Right ventricle myocardium superior (tissue), 1 donor: ENCODE results near the gene COL15A1. TPM values are rescaled to one million over a fixed set of nuclear protein-coding genes. Genes with fewer than 3 reads are reported as not detected.

Experiments used
- ATAC-seq: fragments of 200-7000 bp; cut with Tn5 transposase; one replicate; pipeline ENCODE4 v1.9.1; 2020; ENCODE audit warnings: mild to moderate bottlenecking; ENCODE audit not compliant: poor library complexity
- DNase-seq: peaks from one replicate; pipeline ENCODE4 v3.0.0-alpha.2; 2020
- intact Hi-C: fragments of 100-400 bp; cut with DNase I; formaldehyde crosslinking; loops from one replicate; pipeline ENCODE4 v1.11.2; 2022
- total RNA-seq: library from RNA; stranded (reverse); fragmentation: NEBNext Ultra II Directional; extraction: Animal tissue kit (Norgen Biotek cat#: 25700); gene quantifications from one replicate; pipeline ENCODE4 v1.2.1, GENCODE V29; 2021
- donor health status: DM: no; HTN: yes; CAD: no; lungs with severe emphysema.

Gene COL15A1
- total RNA-seq, 1 donor from 2014 or later: 55.9 TPM

DNA sequence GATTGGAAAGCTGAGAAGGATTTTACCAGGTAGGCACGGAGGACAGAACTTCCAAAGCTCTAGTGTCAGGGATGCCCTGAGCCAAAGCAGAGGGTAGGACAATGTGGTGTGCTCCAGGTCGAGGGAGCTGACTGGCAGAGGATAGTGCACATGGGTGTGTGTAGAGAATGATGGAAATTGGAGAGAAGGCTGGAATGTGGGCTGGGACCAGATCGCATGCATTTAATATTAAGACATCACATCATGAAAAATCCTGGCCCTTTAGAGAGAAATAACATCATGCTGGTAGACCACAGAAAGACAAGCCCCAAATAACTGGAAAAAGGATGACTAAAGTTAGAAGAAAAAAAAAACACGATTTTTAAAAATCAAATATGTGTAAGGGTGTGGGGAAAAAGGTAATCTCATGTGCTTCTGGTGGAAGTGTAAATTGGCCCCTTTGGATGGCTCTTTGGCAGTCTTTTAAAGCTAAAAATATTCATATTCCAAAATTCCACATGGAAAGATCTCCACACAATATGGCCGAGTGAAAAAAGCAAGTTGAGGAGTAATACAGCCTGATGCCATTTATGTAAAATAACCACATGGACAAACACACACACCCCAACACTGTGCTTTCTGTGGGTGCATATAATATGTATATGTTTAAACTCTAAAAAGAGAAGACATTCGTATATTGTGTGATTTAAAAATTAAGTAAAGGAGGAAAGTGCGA is 94.2 kb downstream of the COL15A1 start:
- intact Hi-C loops: no loop called here
- no peak for DNase-seq
- no peak for ATAC-seq

DNA sequence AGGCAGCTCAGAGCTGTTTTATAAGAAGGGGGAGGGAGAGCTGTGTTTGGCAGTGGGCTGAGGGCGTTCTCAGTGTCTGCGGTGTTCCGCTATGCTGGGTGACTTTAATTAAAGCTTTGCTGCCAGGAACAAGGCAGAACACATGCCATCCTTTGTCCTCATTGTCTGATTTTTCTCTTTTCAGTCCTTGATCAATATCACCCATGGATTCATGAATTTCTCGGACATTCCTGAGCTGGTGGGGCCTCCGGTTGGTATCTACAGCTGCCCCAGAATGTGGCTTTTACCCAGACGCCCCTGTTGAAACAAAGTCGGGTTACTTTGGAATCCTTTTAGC is 94.7 kb downstream of the COL15A1 start:
- intact Hi-C loops: no loop called here
- ATAC-seq (no peak), DNase-seq (no peak)

DNA sequence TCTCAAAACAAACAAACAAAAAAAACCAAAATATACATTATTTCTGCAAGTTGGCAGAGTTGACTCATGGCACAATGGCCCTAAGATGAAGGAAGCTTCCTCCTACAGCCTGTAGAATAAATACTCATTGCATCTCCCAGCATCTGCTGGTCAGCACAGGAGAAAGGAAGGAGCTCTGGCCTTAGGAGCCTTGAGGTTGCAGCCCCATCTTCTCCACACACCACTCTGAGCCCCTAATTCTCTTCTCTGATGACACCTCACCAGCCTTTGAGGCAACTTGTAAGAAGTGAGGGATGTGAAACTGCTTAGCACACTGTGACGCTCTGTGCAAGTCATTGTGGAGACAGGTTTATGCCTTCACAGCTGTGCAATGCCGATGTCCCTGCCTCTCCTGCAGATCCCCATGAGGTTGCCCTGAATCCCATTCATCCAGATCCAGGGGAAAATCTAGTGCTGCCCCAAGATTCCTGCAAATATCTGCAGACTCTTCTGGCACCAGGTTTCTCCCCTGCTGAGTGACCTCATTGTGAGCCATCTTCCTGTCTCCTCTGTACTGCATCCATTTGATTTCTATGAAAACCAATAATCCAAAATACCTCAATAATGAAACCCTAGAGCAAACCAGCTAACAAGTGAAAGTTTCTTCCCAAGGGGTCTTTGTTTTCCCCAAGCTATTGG is 95.9 kb downstream of the COL15A1 start:
- intact Hi-C loops: no loop called here
- DNase-seq (no peak), ATAC-seq (no peak)

DNA sequence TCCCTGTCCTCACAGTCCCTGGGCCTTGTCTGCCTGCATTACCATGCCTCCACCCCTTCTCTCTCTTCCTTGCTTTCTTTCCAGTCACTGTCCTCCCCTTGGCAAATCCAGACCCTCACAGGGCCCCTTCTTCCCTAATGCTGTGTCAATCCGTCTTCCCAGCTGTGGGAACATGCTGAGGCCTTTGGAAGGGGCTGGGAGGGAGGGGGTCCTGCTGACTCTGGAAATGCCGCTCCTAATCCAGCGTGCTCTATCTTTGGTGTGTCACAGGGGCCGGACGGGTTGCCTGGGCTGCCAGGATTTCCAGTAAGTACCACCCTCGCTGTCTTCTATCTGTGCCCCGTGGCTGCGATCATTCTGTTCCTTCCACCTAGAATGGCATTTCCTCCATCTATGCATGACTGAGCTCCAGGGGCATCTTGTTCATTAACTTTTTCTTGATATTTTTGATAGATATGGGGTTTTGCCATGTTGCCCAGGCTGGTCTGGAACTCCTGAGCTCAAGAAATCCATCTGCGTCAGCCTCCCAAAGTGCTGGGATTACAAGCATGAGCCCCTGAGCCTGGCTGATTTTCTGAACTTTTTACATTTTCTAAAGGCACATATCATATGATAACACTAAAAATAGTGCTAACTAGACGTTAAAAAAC is 96.7 kb downstream of the COL15A1 start:
- no peak for DNase-seq
- intact Hi-C loops: no loop called here
- no peak for ATAC-seq

DNA sequence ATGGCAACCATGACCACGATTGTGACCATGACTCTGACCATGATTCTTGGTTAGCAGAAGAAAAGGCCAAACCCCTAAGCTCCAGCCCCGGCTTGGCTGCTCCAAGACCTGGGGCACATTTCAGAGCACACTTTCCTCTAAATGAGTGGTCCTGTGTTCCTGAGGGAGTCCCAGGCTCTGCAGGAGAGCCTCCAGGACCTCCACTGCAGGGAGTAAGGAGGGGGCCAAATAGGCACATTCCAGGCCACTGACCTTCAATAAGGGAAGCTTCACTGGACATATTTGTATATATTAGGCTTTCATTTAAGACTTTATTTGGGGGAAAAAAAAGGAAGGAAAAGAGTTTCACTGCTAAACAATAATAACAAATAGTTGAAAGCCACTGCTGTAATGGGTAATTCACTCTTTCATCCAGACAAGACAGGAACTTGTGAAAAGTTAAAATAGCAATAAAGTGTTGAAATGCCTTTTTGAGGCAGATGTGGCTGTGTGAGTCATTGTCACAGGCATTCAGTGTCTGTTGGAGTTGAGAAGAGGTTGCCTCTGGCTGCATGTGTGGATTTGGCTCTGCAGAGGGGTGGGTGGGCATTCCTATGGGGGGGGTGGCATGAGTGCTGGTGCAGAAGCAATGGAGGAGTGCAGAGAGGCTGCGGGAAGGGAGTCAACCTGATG is 97.3 kb downstream of the COL15A1 start:
- intact Hi-C loops: no loop called here
- ATAC-seq (peak; percentile 35), DNase-seq (no peak)

DNA sequence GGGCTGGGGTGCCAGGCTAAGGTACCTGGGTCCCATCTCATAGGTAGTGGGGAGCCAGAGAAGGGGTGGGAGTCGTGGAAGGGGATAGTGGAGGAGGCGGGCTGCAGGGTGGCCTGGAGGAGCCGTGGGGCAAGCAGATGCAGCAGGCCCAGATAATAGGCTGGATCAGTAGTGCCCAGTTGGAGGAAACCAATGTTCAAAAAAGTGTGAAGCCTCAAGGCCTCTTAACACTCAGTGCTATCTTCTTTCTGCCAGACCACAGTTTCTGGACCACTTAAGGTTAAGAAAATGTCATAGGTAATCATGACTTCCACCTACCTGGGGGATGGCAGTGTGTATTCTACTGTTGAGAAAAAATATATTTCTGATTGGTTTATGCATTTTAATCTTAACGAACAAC is 97.9 kb downstream of the COL15A1 start:
- no peak for DNase-seq
- intact Hi-C loops: no loop called here
- no peak for ATAC-seq

DNA sequence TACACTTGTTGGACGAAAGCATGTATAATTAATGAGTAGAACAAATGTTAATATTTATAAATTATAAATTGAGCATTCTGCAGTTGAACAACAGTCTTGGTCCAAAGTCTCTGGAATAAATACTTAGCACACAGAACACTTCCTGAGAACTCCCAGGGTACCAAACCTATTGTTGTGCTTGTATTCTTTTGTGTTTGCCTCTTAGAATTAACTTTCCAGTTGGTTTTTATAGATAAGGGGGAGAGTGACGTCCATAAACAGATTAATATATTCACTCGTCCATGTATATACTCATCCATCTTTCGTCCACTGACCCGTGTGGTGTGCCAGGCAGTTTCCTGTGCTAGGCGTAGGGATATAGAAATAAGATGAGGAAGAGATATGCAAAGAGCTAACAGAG is 98.9 kb downstream of the COL15A1 start:
- intact Hi-C loops: no loop called here
- DNase-seq: no peak
- ATAC-seq: no peak

DNA sequence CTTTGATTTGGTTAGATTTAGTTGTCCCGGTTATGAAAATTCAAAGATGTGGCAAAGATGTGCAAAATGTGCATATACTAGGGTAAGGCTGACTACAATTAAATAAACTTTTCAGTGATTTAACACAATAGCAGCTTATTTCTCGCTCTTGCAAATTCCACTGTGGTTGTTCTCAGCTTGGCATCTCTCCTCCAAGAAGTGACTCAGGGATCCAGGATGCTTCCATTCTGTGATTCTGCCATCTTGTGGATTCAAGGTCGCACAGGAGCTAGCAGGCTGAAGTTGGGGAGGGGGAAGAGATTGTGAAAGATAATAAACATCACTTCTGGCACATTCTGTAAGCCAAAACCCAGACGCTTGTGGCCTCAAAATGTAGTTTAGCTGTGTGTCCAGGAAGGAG is 101.1 kb downstream of the COL15A1 start:
- DNase-seq: no peak
- intact Hi-C loops: no loop called here
- ATAC-seq: no peak

DNA sequence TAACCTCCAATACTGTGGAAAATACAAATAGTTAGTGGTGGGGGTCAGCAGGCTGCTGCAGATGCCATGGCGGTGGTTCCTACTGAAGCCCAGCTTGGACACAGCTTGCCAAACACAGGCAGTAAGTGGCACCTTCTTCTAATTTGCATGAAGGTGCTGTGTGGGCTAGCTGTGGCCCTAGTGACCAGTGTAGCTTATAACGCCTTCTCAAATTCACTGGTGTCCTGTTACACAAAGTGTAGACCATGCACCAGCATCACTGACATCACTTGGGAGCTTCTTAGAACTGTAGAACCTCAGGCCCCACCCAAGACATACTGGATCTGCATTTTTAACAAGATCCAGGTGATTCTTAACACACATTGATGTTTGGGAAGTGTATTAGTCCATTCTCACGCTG is 102.4 kb downstream of the COL15A1 start:
- DNase-seq (no peak), ATAC-seq (no peak)
- intact Hi-C loops: no loop called here

DNA sequence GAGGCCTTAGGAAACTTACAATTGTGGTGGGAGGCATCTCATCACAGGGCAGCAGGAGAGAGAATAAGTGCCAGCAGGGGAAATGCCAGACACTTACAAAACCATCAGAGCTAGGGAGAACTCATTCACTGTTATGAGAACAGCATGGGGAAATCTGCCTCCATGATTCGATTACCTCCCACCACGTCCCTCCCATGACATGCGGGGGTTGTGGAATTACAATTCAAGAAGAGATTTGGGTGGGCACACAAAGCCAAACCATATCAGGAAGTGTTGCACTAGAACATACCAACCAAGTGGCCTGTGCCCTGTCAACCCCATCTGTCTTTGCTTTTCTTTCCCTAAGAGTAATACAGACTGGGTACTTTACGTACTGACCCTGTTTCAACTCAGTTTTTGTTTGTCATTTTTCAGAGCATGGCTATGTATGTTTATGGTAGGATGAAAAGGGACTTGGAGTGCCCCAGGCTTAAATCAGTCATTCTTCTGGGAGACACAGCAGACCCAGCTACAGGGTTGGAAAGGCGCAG is 102.9 kb downstream of the COL15A1 start:
- no peak for ATAC-seq
- no peak for DNase-seq
- intact Hi-C loops: no loop called here

DNA sequence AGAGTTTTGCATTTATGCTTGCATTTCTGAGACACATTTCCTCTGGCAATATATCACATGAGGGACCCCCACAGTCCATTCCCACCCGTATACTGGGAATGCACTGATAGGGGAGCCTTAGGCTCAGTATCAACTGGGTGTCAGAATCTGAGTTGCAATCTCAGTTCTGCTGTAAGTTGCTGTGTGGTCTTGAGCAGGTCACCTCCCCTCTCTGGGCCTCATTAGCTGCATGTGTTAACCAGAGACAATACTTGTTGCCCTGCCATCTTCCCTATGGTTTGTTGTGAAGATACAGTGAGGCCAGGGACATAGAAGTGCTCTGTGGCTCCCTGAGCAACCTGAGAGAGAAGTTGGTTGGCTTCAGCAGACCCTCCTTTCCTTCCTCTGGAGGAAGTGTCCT is 105.5 kb downstream of the COL15A1 start:
- ATAC-seq (no peak), DNase-seq (no peak)
- intact Hi-C loops: no loop called here

DNA sequence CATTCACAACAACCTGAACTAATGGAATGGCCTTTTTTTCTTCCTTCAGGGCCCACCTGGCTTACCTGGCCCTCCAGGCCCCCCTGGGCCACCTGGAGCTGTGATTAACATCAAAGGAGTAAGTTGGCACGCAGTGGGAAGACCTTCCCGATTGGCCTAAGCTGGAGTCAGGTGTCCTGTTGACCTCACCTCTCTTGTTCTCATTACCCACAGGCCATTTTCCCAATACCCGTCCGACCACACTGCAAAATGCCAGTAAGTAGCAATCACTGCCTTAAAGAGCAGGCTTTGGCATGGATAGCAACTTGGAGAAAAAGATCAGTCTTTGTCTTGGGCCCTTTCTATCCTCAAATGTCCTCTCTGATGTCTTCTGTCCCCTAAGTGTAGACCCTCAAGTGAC is 105.9 kb downstream of the COL15A1 start:
- DNase-seq (no peak), ATAC-seq (no peak)
- intact Hi-C loops: no loop called here

DNA sequence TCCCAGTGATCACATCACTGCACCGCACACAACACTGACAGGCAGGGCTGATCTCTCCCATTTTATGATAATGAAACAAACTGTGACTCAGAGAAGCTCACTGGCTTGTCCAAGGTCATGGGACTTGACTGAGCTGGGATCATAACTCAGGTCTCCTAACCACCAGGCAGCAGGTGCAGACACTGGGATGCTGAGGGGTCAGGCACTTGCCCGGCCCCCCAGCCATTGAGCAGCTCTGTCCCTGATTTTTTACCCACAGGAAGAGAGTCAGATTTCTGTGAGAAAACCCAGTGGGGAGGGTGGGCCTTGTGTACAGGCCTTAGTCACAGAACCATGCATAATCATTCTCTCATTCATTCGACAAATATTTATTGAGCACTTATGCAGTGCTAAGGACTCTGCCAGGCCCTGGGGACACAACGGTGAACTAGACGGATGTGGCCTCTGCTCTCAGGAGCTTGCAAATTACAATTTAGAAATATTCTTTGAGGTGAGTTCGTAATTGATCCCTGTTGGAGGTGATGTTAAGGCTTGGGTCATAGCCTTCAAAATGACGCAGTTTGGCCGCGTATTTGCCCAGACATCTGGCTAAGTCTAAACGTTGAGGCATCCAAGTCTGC is 106.7 kb downstream of the COL15A1 start:
- DNase-seq (no peak), ATAC-seq (no peak)
- intact Hi-C loops: no loop called here

DNA sequence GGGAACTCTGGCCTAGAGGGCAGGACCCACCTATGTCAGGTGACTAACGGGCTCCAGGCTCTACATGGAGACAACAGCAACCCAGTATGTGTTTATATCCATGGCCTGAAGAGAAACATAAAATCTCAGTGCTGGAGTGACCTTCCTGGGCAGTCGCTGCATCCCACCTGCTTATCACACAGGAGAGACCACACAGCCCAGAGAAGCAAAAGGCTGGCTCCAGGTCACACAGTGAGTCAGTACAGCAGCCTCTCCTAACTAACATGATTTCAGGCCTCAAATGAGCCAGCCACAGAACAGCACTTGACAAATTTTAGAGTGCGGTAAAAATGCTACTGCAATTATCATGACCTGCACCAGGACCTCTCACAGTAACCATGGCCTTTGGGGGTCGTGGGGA is 107.2 kb downstream of the COL15A1 start:
- no peak for ATAC-seq
- intact Hi-C loops: no loop called here

DNA sequence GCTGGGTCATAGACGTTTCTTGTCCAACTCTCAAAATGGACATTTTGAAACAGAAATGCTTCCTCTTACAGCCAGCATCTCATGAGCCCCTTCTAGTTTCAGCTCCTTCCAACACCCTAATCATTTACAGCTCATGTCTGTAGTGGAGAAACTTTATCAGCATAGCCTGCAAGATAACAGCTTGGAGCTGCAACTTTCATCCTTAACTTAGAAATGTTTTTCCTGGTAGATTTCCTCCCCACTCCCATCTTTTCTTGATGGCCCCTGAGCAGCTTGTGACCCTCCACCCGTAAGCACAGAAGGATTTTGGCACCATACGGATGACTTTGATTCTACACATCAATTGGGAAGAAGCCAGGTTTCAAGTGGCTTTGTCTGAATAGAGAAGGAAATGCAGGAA is 107.7 kb downstream of the COL15A1 start:
- ATAC-seq (no peak), DNase-seq (no peak)
- intact Hi-C loops: no loop called here

More for the DNA sequence above, 107.2 kb downstream of the COL15A1 start:
- no peak for DNase-seq

DNA sequence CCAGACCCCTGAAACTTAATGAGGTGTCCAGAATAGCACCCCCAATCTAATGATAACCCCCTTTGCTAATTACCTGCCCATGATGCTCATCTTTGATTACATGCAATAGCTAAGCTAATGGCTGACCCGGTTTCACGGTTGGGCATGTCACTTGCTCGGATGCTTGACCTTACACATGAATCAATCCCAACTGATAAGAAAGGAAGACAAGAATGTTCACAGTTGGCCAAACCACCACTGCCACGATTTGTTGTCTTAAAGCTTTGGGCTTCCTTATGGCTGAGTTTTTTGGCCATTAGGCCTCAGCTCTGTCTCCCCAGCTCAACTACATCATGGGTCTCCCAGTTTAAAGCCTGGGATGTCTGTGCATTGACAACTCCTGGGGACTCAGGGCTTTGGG is 108.1 kb downstream of the COL15A1 start:
- DNase-seq (no peak), ATAC-seq (no peak)
- intact Hi-C loops: no loop called here

DNA sequence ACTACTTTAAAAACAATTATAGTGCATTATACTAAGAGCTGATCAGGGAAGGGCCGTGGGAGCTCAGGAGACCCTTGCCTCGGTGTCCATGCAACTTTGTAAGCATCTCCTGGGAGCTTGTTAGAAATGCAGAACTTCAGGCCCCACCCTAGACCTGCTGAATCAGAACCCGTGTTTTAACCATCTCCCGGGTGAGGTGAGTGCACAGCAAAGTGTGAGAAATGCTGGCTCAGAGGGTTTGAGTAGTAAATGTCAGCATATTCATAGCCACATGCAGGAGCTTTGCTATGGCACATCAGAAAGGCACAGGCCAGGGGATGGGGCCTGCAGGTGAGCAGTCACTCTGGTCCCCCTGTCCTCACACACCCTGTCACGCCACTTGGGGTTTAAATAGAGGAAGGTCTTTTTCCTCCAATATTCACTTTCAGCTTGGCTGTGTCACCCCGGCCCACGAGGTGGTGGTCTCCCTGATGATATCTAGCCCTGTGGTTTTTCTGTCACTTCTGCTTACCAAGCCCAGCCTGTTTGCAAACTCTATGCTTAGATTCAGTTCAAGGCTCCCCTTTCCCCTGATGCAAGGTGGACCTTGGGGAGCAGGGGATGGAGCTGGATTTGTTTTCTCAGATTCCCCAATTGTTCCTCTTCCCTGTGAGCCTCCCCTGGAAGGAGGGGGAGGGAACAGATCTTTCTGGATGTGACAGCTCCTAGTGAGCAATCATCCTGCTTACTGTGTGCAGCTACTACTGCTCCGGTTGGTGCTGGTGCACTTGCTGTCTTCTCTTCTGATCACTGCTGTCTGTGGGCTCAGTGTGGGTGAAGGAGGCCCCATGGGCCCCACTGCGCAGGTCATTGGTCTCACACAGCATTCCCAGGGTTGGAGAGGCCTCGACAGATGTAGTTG is 109.4 kb downstream of the COL15A1 start:
- intact Hi-C loops: no loop called here
- no peak for ATAC-seq
- no peak for DNase-seq

DNA sequence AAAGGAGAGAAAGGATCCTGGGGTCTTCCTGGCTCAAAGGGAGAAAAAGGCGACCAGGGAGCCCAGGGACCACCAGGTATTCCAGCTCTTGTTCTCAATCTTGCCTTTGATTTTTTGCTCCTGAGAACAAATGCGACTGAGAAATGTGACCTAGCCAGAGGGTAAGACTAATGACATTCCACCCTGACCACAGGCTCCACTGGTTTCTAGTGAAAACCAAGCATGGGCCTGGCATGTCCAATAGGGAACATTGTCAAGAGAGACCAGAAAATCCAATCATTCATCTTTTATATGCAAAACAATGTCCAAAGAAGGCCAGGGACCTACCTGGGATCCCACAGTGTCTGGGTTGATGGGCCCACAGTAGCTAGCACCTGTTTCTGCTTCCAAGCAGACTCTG is 110.9 kb downstream of the COL15A1 start:
- DNase-seq: no peak
- intact Hi-C loops: no loop called here
- ATAC-seq: no peak
